Gastroesophageal sphincter (tissue), 4 donors: ENCODE measurements around the gene SH3RF1. TPM values are rescaled to one million over a fixed set of nuclear protein-coding genes. Genes with fewer than 3 reads are reported as not detected.

ENCODE experiments used
- ATAC-seq: fragments of 150-250 bp; one replicate; pipeline ENCODE4 v1.9.1; 2016; ENCODE audit warnings: mild to moderate bottlenecking, moderate library complexity
- H3K27ac ChIP-seq, 4 donors: fragments of 200-600 bp; sonication (generic) in 3 of 4; 1 replicate in 3 of 4; 2 replicates in 1 of 4; pipeline ENCODE4 v1.5.1; 2016 to 2019
- H3K27me3 ChIP-seq: fragments of 200-600 bp; sonication (generic); one replicate; pipeline ENCODE4 v1.5.1; 2019
- H3K36me3 ChIP-seq, 2 donors: fragments of 200-600 bp; sonication (generic); one replicate each; pipeline ENCODE4 v1.5.1; 2019; ENCODE audit warnings: control low read depth in 1 of 2
- H3K4me1 ChIP-seq, 3 donors: fragments of 200-600 bp; sonication (generic); 1 replicate in 2 of 3; 2 replicates in 1 of 3; pipeline ENCODE4 v1.5.1; 2016 to 2019; ENCODE audit warnings: control low read depth in 2 of 3
- H3K4me3 ChIP-seq, 2 donors: fragments of 200-600 bp; sonication (generic); one replicate each; pipeline ENCODE4 v1.5.1; 2019; ENCODE audit warnings: mild to moderate bottlenecking in 1 of 2, moderate library complexity in 1 of 2
- H3K9me3 ChIP-seq, 3 donors: fragments of 200-600 bp; sonication (generic); one replicate each; pipeline ENCODE4 v1.5.1; 2017 to 2019; ENCODE audit warnings: control low read depth in 2 of 3
- CTCF ChIP-seq, 4 experiments: fragments of 200-600 bp in 2 of 4; fragments of 450-650 bp in 2 of 4; sonication (generic) in 1 of 4; IDR thresholded peaks; one replicate each; pipeline ENCODE4 v1.5.1; 2017 to 2019; ENCODE audit warnings: antibody characterized with exemption in 4 of 4, mild to moderate bottlenecking in 2 of 4, moderate library complexity in 2 of 4
- EP300 ChIP-seq: sonication (generic); formaldehyde crosslinking; IDR thresholded peaks from one replicate; pipeline ENCODE4 v1.6.1; 2017; ENCODE audit warnings: antibody characterized with exemption, mild to moderate bottlenecking
- POLR2A ChIP-seq, 2 donors: fragments of 450-650 bp; IDR thresholded peaks; one replicate each; pipeline ENCODE4 v1.6.1; 2017; ENCODE audit warnings: antibody characterized with exemption in 2 of 2, mild to moderate bottlenecking in 2 of 2, moderate library complexity in 1 of 2
- POLR2AphosphoS5 ChIP-seq: sonication (generic); formaldehyde crosslinking; IDR thresholded peaks from one replicate; pipeline ENCODE4 v1.6.1; 2017; ENCODE audit warnings: antibody characterized with exemption
- WGBS, 2 donors: methylation state at CpG; one replicate each; pipeline ENCODE4 v1.1.5; 2018; ENCODE audit warnings: low coverage in 1 of 2; 5-methylcytosine and 5-hydroxymethylcytosine counted together
- total RNA-seq, 4 donors: library from RNA; depleted of rRNA; stranded (reverse); fragments of >200 nt; gene quantifications; one replicate each; pipeline ENCODE4 v1.1.0, GENCODE V29; 2016

SH3RF1 gene
- total RNA-seq = 10 to 100 TPM in 3 of 4 donors, 1 to 10 TPM in 1; 9.2 to 17.6 (median 13.3) TPM

GRCh38 chr4:169270810-169271691, at the start of gene SH3RF1:
Gene SH3RF1 (minus strand): TSS chr4:169270956. CDS start chr4:169269212, 1,744 bp downstream.
- Histone ChIP-seq H3K36me3 (no peaks in the 10 kb centered on the region), H3K4me1 (peaks cover 0 to 53% (median 5%) of the 10 kb centered on the region in 3 donors), H3K4me3 (peak within 1 kb of the TSS; percentile 82 to 96), H3K27me3 (no peaks in the 10 kb centered on the region), H3K27ac (peak within 1 kb of the TSS; percentile 62 to 94 (median 89)), H3K9me3 (no peaks in the 10 kb centered on the region)
- TF ChIP-seq POLR2AphosphoS5 (peak; percentile 92), CTCF (IDR thresholded peaks at IDR 0.05) (peak in 3 of 4 experiments; percentile 32 to 51 (median 51)), EP300 (no peak), POLR2A (IDR thresholded peaks at IDR 0.05) (peak; percentile 90 to 95)
- WGBS, 2 donors = 0% methylated on average over 1 to 10 of the region's 110 CpGs
- ATAC-seq = peak; percentile 96

- H3K4me3 ChIP-seq = no peak overlapping the region
- no peaks in the 10 kb centered on the region for H3K9me3 ChIP-seq
- peaks cover 0 to 17% (median 4%) of the 10 kb centered on the region in 3 donors for H3K4me1 ChIP-seq
- H3K27ac ChIP-seq = no peak overlapping the region
- WGBS, 2 donors = 28 to 41% methylated on average over 2 to 5 of the region's 5 CpGs
- no peaks in the 10 kb centered on the region for H3K27me3 ChIP-seq
- H3K36me3 ChIP-seq = no peaks in the 10 kb centered on the region
- ATAC-seq = no peak
- TF ChIP-seq POLR2AphosphoS5 = no peak
- TF ChIP-seq POLR2A (IDR thresholded peaks at IDR 0.05) = no peak
- no peak for TF ChIP-seq CTCF (IDR thresholded peaks at IDR 0.05)
- no peak for TF ChIP-seq EP300
Observed at GRCh38 chr4:169315530-169316343, 45.0 kb upstream of the SH3RF1 start.

GRCh38 chr4:169314906-169315305, 44.1 kb upstream of the SH3RF1 start:
- TF ChIP-seq POLR2AphosphoS5 (peak; percentile 45), CTCF (IDR thresholded peaks at IDR 0.05) (no peak)
- Histone ChIP-seq H3K36me3 (no peaks in the 10 kb centered on the region), H3K9me3 (no peaks in the 10 kb centered on the region), H3K4me1 (peaks cover 0 to 17% (median 4%) of the 10 kb centered on the region in 3 donors), H3K27me3 (no peaks in the 10 kb centered on the region), H3K27ac (no peak overlapping the region), H3K4me3 (no peak overlapping the region)
- ATAC-seq = peak; percentile 28
- WGBS, 2 donors = 6 to 13% methylated on average over 8 of the region's 8 CpGs

GRCh38 chr4:169313732-169314131, 43.0 kb upstream of the SH3RF1 start:
- ATAC-seq = no peak
- Histone ChIP-seq H3K36me3 (no peaks in the 10 kb centered on the region), H3K9me3 (no peaks in the 10 kb centered on the region), H3K4me1 (peaks cover 0 to 17% (median 4%) of the 10 kb centered on the region in 3 donors), H3K27me3 (no peaks in the 10 kb centered on the region), H3K4me3 (no peak overlapping the region), H3K27ac (no peak overlapping the region)
- 91 to 100% methylated on average over 2 of the region's 2 CpGs for WGBS, 2 donors
- TF ChIP-seq EP300 = no peak
- TF ChIP-seq POLR2AphosphoS5 = no peak
- TF ChIP-seq POLR2A (IDR thresholded peaks at IDR 0.05) = no peak
- no peak for TF ChIP-seq CTCF (IDR thresholded peaks at IDR 0.05)
